ENCODE results near the gene CDC6.
A peak's percentile ranks its signal among the peaks of the same experiment; 100 is the strongest.

CDC6 gene

GRCh38 chr17:40312131-40312731 lies 24.6 kb downstream of the CDC6 start:
- DNase-seq: no peak

GRCh38 chr17:40312893-40313667 lies 25.4 kb downstream of the CDC6 start:
- DNase-seq: no peak

- DNase-seq: peak; percentile 98
Measured at GRCh38 chr17:40313668-40314583, 26.2 kb downstream of the CDC6 start.

GRCh38 chr17:40314584-40314956 lies 26.9 kb downstream of the CDC6 start:
- DNase-seq: peak; percentile 67

GRCh38 chr17:40315206-40315605 lies 27.5 kb downstream of the CDC6 start:
- no peak for DNase-seq

- no peak for DNase-seq
Measured at GRCh38 chr17:40315678-40316570, 28.2 kb downstream of the CDC6 start.

GRCh38 chr17:40316571-40317344 lies 29.1 kb downstream of the CDC6 start:
- no peak for DNase-seq

GRCh38 chr17:40317345-40317873 lies 29.7 kb downstream of the CDC6 start:
- peak; percentile 57 for DNase-seq

- DNase-seq: peak; percentile 94
Measured at GRCh38 chr17:40317880-40318829, 30.5 kb downstream of the CDC6 start.

- DNase-seq: no peak
Measured at GRCh38 chr17:40318830-40319391, 31.2 kb downstream of the CDC6 start.

GRCh38 chr17:40319651-40320540 lies 32.2 kb downstream of the CDC6 start:
- DNase-seq: no peak

GRCh38 chr17:40320756-40321523 lies 33.3 kb downstream of the CDC6 start:
- peak; percentile 24 for DNase-seq

- peak; percentile 19 for DNase-seq
Measured at GRCh38 chr17:40321524-40321929, 33.8 kb downstream of the CDC6 start.

- peak; percentile 24 for DNase-seq
Measured at GRCh38 chr17:40321961-40322357, 34.3 kb downstream of the CDC6 start.

- peak; percentile 50 for DNase-seq
Measured at GRCh38 chr17:40322358-40323315, 35.0 kb downstream of the CDC6 start.

Measured in NCI-H2171 treated with DMSO at 0.1 percent for 48 hours (cell line).